Neural cell (in vitro differentiated cells): Measurements from ENCODE around the gene BTRC. TPM values are rescaled to one million over a fixed set of nuclear protein-coding genes. Genes with fewer than 3 reads are reported as not detected.

Source experiments
- H2AFZ ChIP-seq: fragments of 200-600, 300-800 bp; sonication (generic), shearing (Covaris generic); 2 replicates; pipeline ENCODE4 v1.6.0; 2014; ENCODE audit warnings: low read depth, mild to moderate bottlenecking, antibody characterized with exemption, low read length, moderate library complexity
- H3F3A ChIP-seq: fragments of 200-600 bp; shearing (Covaris generic); 2 replicates; pipeline ENCODE4 v1.6.1; 2016; ENCODE audit warnings: mild to moderate bottlenecking, moderate library complexity, mixed read lengths, antibody characterized with exemption, low read length; ENCODE audit not compliant: insufficient read depth, poor library complexity, severe bottlenecking
- H3K27ac ChIP-seq: fragments of 200-600, 300-800 bp; sonication (generic), shearing (Covaris generic); 2 replicates; pipeline ENCODE4 v1.5.1; 2014; ENCODE audit warnings: mild to moderate bottlenecking, low read length, moderate library complexity
- H3K27me3 ChIP-seq: fragments of 300-800, 200-600 bp; sonication (generic), shearing (Covaris generic); 2 replicates; pipeline ENCODE4 v1.6.0; 2014; ENCODE audit warnings: mild to moderate bottlenecking, low read depth, low read length, moderate library complexity; ENCODE audit not compliant: insufficient read depth
- H3K36me3 ChIP-seq: fragments of 300-800, 200-600 bp; sonication (generic), shearing (Covaris generic); 2 replicates; pipeline ENCODE4 v1.5.1; 2014; ENCODE audit warnings: mild to moderate bottlenecking, antibody characterized with exemption, low read length, moderate library complexity; ENCODE audit not compliant: insufficient read depth
- H3K4me2 ChIP-seq: fragments of 300-800, 200-600 bp; sonication (generic), shearing (Covaris generic); 2 replicates; pipeline ENCODE4 v1.6.0; 2014; ENCODE audit warnings: mild to moderate bottlenecking, low read length
- H3K4me3 ChIP-seq: fragments of 300-800, 200-600 bp; sonication (generic), shearing (Covaris generic); 2 replicates; pipeline ENCODE4 v1.5.1; 2014; ENCODE audit warnings: mild to moderate bottlenecking, low read length, moderate library complexity
- H3K79me2 ChIP-seq: fragments of 200-600 bp; shearing (Covaris generic); replicated peaks from 2 replicates; pipeline ENCODE4 v1.6.0; 2014; ENCODE audit warnings: mild to moderate bottlenecking, low read length, moderate library complexity; ENCODE audit not compliant: insufficient read depth
- H3K9ac ChIP-seq: fragments of 300-800, 200-600 bp; sonication (generic), shearing (Covaris generic); 2 replicates; pipeline ENCODE4 v1.6.1; 2016; ENCODE audit warnings: mild to moderate bottlenecking, low read length, mixed read lengths
- H3K9me2 ChIP-seq: fragments of 200-600 bp; shearing (Covaris generic); 2 replicates; pipeline ENCODE4 v1.6.1; 2016; ENCODE audit warnings: mild to moderate bottlenecking, low read length, mixed read lengths; ENCODE audit not compliant: insufficient read depth
- H3K9me3 ChIP-seq: fragments of 200-600, 300-800 bp; sonication (generic), shearing (Covaris generic); 2 replicates; pipeline ENCODE4 v1.6.1; 2016; ENCODE audit warnings: mild to moderate bottlenecking, mixed run types, low read length, moderate library complexity, mixed read lengths
- H4K20me1 ChIP-seq: fragments of 200-600 bp; shearing (Covaris generic); 2 replicates; pipeline ENCODE4 v1.6.1; 2016; ENCODE audit warnings: mild to moderate bottlenecking, mixed run types; ENCODE audit not compliant: insufficient read depth
- CTCF ChIP-seq: fragments of 450-650 bp; IDR thresholded peaks from 2 replicates; pipeline ENCODE4 v1.5.1; 2014; ENCODE audit warnings: antibody characterized with exemption, mild to moderate bottlenecking, moderate library complexity; ENCODE audit not compliant: poor library complexity, severe bottlenecking
- EP300 ChIP-seq: fragments of 450-650 bp; conservative IDR thresholded peaks from 2 replicates; pipeline ENCODE4 v1.6.1; 2014; ENCODE audit warnings: antibody characterized with exemption, mild to moderate bottlenecking, moderate library complexity; ENCODE audit not compliant: poor library complexity, severe bottlenecking
- EZH2 ChIP-seq: fragments of 200-600, 300-800 bp; shearing (Covaris generic), sonication (generic); IDR thresholded peaks from 2 replicates; pipeline ENCODE4 v1.6.1; 2014; ENCODE audit warnings: antibody characterized with exemption, low read length, borderline replicate concordance, mild to moderate bottlenecking; ENCODE audit not compliant: insufficient read depth, poor library complexity, severe bottlenecking
- MXI1 ChIP-seq: fragments of 450-650 bp; conservative IDR thresholded peaks from 2 replicates; pipeline ENCODE4 v1.6.1; 2014; ENCODE audit warnings: antibody characterized with exemption, mild to moderate bottlenecking; ENCODE audit not compliant: poor library complexity, severe bottlenecking
- POLR2AphosphoS5 ChIP-seq: IDR thresholded peaks from 2 replicates; pipeline ENCODE4 v1.6.1; 2012
- RAD21 ChIP-seq: fragments of 450-650 bp; conservative IDR thresholded peaks from 2 replicates; pipeline ENCODE4 v1.6.1; 2014; ENCODE audit warnings: antibody characterized with exemption, mild to moderate bottlenecking, moderate library complexity
- REST ChIP-seq: IDR thresholded peaks from 2 replicates; pipeline ENCODE4 v1.6.1; 2012; ENCODE audit warnings: borderline replicate concordance
- SMC3 ChIP-seq: fragments of 450-650 bp; conservative IDR thresholded peaks from 2 replicates; pipeline ENCODE4 v1.6.1; 2014; ENCODE audit warnings: antibody characterized with exemption, mild to moderate bottlenecking, moderate library complexity; ENCODE audit not compliant: poor library complexity
- TAF1 ChIP-seq: IDR thresholded peaks from 2 replicates; pipeline ENCODE4 v1.6.1; 2012; ENCODE audit warnings: low read depth
- polyA plus RNA-seq: library from polyadenylated mRNA; depleted of rRNA; stranded (reverse); fragments of >200 nt; gene quantifications from 2 replicates; pipeline ENCODE4 v1.2.3, GENCODE V29; 2014

The BTRC gene
- polyA plus RNA-seq, 1 donor from 2014 or later, result 32.6 TPM

- Histone ChIP-seq H3K27me3 (peaks cover 6% of the 10 kb centered on the region), H3K9ac (no peak overlapping the region), H3K79me2 (no peaks in the 10 kb centered on the region), H4K20me1 (no peaks in the 10 kb centered on the region), H3K9me3 (no peaks in the 10 kb centered on the region), H3K4me2 (no peak overlapping the region), H3K9me2 (no peaks in the 10 kb centered on the region), H3K36me3 (no peaks in the 10 kb centered on the region), H3K4me3 (no peak overlapping the region), H2AFZ (no peak overlapping the region), H3F3A (peaks cover 8% of the 10 kb centered on the region), H3K27ac (no peak overlapping the region)
- TF ChIP-seq EP300 (no peak), REST (no peak), SMC3 (no peak), RAD21 (no peak), CTCF (no peak), EZH2 (no peak), POLR2AphosphoS5 (no peak), TAF1 (no peak), MXI1 (no peak)
Observed at GRCh38 chr10:101453791-101454718, 100.1 kb downstream of the BTRC start.

- no peak overlapping the region for H3K9ac ChIP-seq
- no peak overlapping the region for H3K4me2 ChIP-seq
- H3K4me3 ChIP-seq, result no peak overlapping the region
- no peaks in the 10 kb centered on the region for H3K9me2 ChIP-seq
- peaks cover 11% of the 10 kb centered on the region for H3K79me2 ChIP-seq
- peaks cover 17% of the 10 kb centered on the region for H3K27me3 ChIP-seq
- H3F3A ChIP-seq, result no peaks in the 10 kb centered on the region
- no peaks in the 10 kb centered on the region for H3K36me3 ChIP-seq
- H2AFZ ChIP-seq, result no peak overlapping the region
- TF ChIP-seq REST (no peak), EP300 (no peak)
- no peaks in the 10 kb centered on the region for H3K9me3 ChIP-seq
- no peaks in the 10 kb centered on the region for H4K20me1 ChIP-seq
- no peak overlapping the region for H3K27ac ChIP-seq
Observed at GRCh38 chr10:101458869-101459268, 104.9 kb downstream of the BTRC start.
